CD4-positive, alpha-beta memory T cell (primary cell): ENCODE measurements around the gene ACAN. TPM values are rescaled to one million over a fixed set of nuclear protein-coding genes. Genes with fewer than 3 reads are reported as not detected.
A peak's percentile ranks its signal among the peaks of the same experiment; 100 is the strongest.

ENCODE experiments used
- CTCF ChIA-PET: fragments of 350-600 bp; sonication (Branson Sonifier 250); formaldehyde crosslinking; loops from one replicate; lab custom pipeline; 2021; ENCODE audit warnings: inconsistent platforms; ENCODE audit not compliant: partially characterized antibody; lab: Charles Lee
- POLR2A ChIA-PET: fragments of 350-600 bp; sonication (Branson Sonifier 250); formaldehyde crosslinking; loops from one replicate; lab custom pipeline; 2021; ENCODE audit not compliant: partially characterized antibody; lab: Charles Lee
- DNase-seq, 5 donors: peaks; one replicate each; pipeline versions ENCODE4 v3.0.0 to v3.0.0-alpha.2; 2020 to 2022; ENCODE audit warnings: mixed read lengths in 1 of 5
- H3K27ac ChIP-seq: one replicate; pipeline ENCODE4 v1.7.0; 2013; ENCODE audit warnings: low read depth, low read length
- H3K27me3 ChIP-seq: 2 replicates; pipeline ENCODE4 v1.7.0; 2013; ENCODE audit warnings: mild to moderate bottlenecking, low read length, moderate library complexity; ENCODE audit not compliant: insufficient read depth
- H3K36me3 ChIP-seq: 2 replicates; pipeline ENCODE4 v1.7.0; 2013; ENCODE audit warnings: mild to moderate bottlenecking, low read length, moderate library complexity; ENCODE audit not compliant: insufficient read depth
- H3K4me1 ChIP-seq: 2 replicates; pipeline ENCODE4 v1.7.0; 2013; ENCODE audit warnings: mild to moderate bottlenecking, low read length, moderate library complexity; ENCODE audit not compliant: insufficient read depth
- H3K4me3 ChIP-seq, 2 donors: one replicate each; pipeline ENCODE4 v1.7.0; 2013; ENCODE audit warnings: low read length in 2 of 2, mild to moderate bottlenecking in 1 of 2
- H3K9me3 ChIP-seq, 2 donors: one replicate each; pipeline ENCODE4 v1.7.0; 2013; ENCODE audit warnings: low read length in 2 of 2, control low read depth in 1 of 2; ENCODE audit not compliant: control insufficient read depth in 1 of 2
- H3K27ac Mint-ChIP-seq, 7 donors: one replicate each; pipeline ENCODE4 v1.8.0; 2020 to 2021; ENCODE audit warnings: mixed read lengths in 7 of 7, mild to moderate bottlenecking in 6 of 7, inconsistent platforms in 3 of 7, moderate library complexity in 3 of 7
- H3K27me3 Mint-ChIP-seq, 2 donors: one replicate each; pipeline ENCODE4 v1.8.0; 2020 to 2021; ENCODE audit warnings: mixed read lengths in 2 of 2
- H3K36me3 Mint-ChIP-seq, 2 donors: one replicate each; pipeline ENCODE4 v1.8.0; 2020 to 2021; ENCODE audit warnings: mixed read lengths in 2 of 2, inconsistent platforms in 1 of 2, mild to moderate bottlenecking in 1 of 2
- H3K4me1 Mint-ChIP-seq, 4 donors: one replicate each; pipeline ENCODE4 v1.8.0; 2020 to 2021; ENCODE audit warnings: mixed read lengths in 4 of 4, mild to moderate bottlenecking in 1 of 4
- H3K4me3 Mint-ChIP-seq, 8 donors: one replicate each; pipeline ENCODE4 v1.8.0; 2020 to 2021; ENCODE audit warnings: mixed read lengths in 8 of 8, mild to moderate bottlenecking in 7 of 8, moderate library complexity in 6 of 8, inconsistent platforms in 3 of 8
- H3K9me3 Mint-ChIP-seq, 8 donors: one replicate each; pipeline ENCODE4 v1.8.0; 2020 to 2021; ENCODE audit warnings: mixed read lengths in 8 of 8, mild to moderate bottlenecking in 5 of 8, inconsistent platforms in 3 of 8, moderate library complexity in 1 of 8
- intact Hi-C: fragments of 100-400 bp; cut with micrococcal nuclease; formaldehyde crosslinking; loops from one replicate; pipeline ENCODE4 v1.15.1; 2023
- polyA plus RNA-seq, 2 donors: library from polyadenylated mRNA; unstranded; fragments of 300-500 nt; fragmentation: Illumina TruSeq; gene quantifications; one replicate each; pipeline ENCODE4 v1.2.3, GENCODE V29; 2021
- total RNA-seq, 2 experiments: library from RNA; stranded (reverse); gene quantifications; one replicate each; pipeline ENCODE4 v1.2.3, GENCODE V29; 2021

ACAN gene
- total and polyA plus RNA-seq, 4 experiments from 2014 or later = 0.02 TPM; not detected in 3

- Mint-ChIP-seq H3K27ac (peak overlapping the region; percentile 94 to 98 (median 96)), H3K4me1 (peaks cover 27 to 65% (median 47%) of the 10 kb centered on the region in 4 donors), H3K4me3 (peak overlapping the region; percentile 25 to 81 (median 58)), H3K9me3 (no peaks in the 10 kb centered on the region), H3K36me3 (peaks cover 7 to 11% of the 10 kb centered on the region in 2 donors), H3K27me3 (no peaks in the 10 kb centered on the region)
- Histone ChIP-seq H3K4me3 (peak overlapping the region in 1 of 2 donors; percentile 13), H3K4me1 (peaks cover 38% of the 10 kb centered on the region), H3K9me3 (no peaks in the 10 kb centered on the region), H3K27ac (peak overlapping the region; percentile 77), H3K36me3 (peaks cover 8% of the 10 kb centered on the region), H3K27me3 (no peaks in the 10 kb centered on the region)
- intact Hi-C loops = loop anchor here (1.0 to 5.0 kb wide), 9 partner anchors 9 to 437 kb away; partner anchors contain the start of genes DET1, MFGE8, MRPL46 and MRPS11
- ChIA-PET CTCF (interaction anchor here (0.5 to 7.1 kb wide), 53 partner anchors 11 to 438 kb away, joined by 3 to 171 read pairs (median 6); partner anchors contain the start of genes ABHD2, HAPLN3, ISG20 and MFGE8), POLR2A (interaction anchor here (0.6 to 3.8 kb wide), 19 partner anchors 9 to 284 kb away, joined by 3 to 78 read pairs (median 4); partner anchors contain the start of genes ABHD2, AEN, HAPLN3 and ISG20)
- DNase-seq = peak; percentile 94 to 99 (median 97)
These were observed 101.5 kb downstream of the ACAN start for GRCh38 chr15:88904624-88905327.

- DNase-seq = no peak
- Histone ChIP-seq H3K4me1 (peaks cover 38% of the 10 kb centered on the region), H3K27ac (peak overlapping the region; percentile 41), H3K27me3 (no peaks in the 10 kb centered on the region), H3K9me3 (no peaks in the 10 kb centered on the region), H3K4me3 (no peak overlapping the region), H3K36me3 (peaks cover 8% of the 10 kb centered on the region)
- H3K36me3 Mint-ChIP-seq = peaks cover 10 to 11% of the 10 kb centered on the region in 2 donors
- no peaks in the 10 kb centered on the region for H3K9me3 Mint-ChIP-seq
- no peaks in the 10 kb centered on the region for H3K27me3 Mint-ChIP-seq
- ChIA-PET CTCF (interaction anchor here (0.7 to 7.1 kb wide), 36 partner anchors 10 to 301 kb away, joined by 3 to 171 read pairs (median 8); partner anchors contain the start of genes ABHD2, HAPLN3, ISG20 and MFGE8), POLR2A (interaction anchor here (0.8 to 3.8 kb wide), 9 partner anchors 8 to 284 kb away, joined by 3 to 78 read pairs (median 4); partner anchors contain the start of genes AEN, HAPLN3, ISG20 and MFGE8)
- intact Hi-C loops = loop anchor here (2.0 kb wide), 2 partner anchors 223 to 283 kb away; no protein-coding TSS in a partner anchor
- peaks cover 27 to 72% (median 51%) of the 10 kb centered on the region in 4 donors for H3K4me1 Mint-ChIP-seq
- H3K4me3 Mint-ChIP-seq = no peak overlapping the region
- H3K27ac Mint-ChIP-seq = peak overlapping the region; percentile 94 to 98 (median 96)
These were observed 102.3 kb downstream of the ACAN start for GRCh38 chr15:88905576-88905975.

- Histone ChIP-seq H3K27ac (no peak overlapping the region), H3K36me3 (peaks cover 8% of the 10 kb centered on the region), H3K4me1 (peaks cover 38% of the 10 kb centered on the region), H3K9me3 (no peaks in the 10 kb centered on the region), H3K27me3 (no peaks in the 10 kb centered on the region), H3K4me3 (no peak overlapping the region)
- no peak for DNase-seq
- no peaks in the 10 kb centered on the region for H3K9me3 Mint-ChIP-seq
- peaks cover 9 to 10% of the 10 kb centered on the region in 2 donors for H3K36me3 Mint-ChIP-seq
- POLR2A ChIA-PET = interaction anchor here (1.9 to 3.8 kb wide), 2 partner anchors 12 to 268 kb away, joined by 11 to 78 read pairs; partner anchors contain the start of genes HAPLN3 and ISG20
- H3K27me3 Mint-ChIP-seq = no peaks in the 10 kb centered on the region
- peak overlapping the region; percentile 94 to 98 (median 96) for H3K27ac Mint-ChIP-seq
- intact Hi-C loops = no loop called here
- H3K4me3 Mint-ChIP-seq = no peak overlapping the region
- peaks cover 26 to 72% (median 46%) of the 10 kb centered on the region in 4 donors for H3K4me1 Mint-ChIP-seq
- CTCF ChIA-PET = interaction anchor here (1.3 to 7.1 kb wide), 13 partner anchors 12 to 271 kb away, joined by 3 to 171 read pairs (median 33); partner anchors contain the start of genes ABHD2 and HAPLN3
These were observed 102.9 kb downstream of the ACAN start for GRCh38 chr15:88906130-88906529.

- Mint-ChIP-seq H3K27ac (peak overlapping the region in 5 of 7 donors; percentile 50 to 98 (median 94)), H3K4me3 (no peak overlapping the region), H3K27me3 (no peaks in the 10 kb centered on the region), H3K9me3 (no peaks in the 10 kb centered on the region), H3K4me1 (peaks cover 26 to 69% (median 45%) of the 10 kb centered on the region in 4 donors), H3K36me3 (peaks cover 8 to 10% of the 10 kb centered on the region in 2 donors)
- ChIA-PET CTCF (interaction anchor here (2.3 to 7.1 kb wide), 4 partner anchors 12 to 113 kb away, joined by 33 to 171 read pairs (median 82); partner anchors contain the start of gene HAPLN3), POLR2A (no interaction called here)
- Histone ChIP-seq H3K4me1 (peaks cover 38% of the 10 kb centered on the region), H3K9me3 (no peaks in the 10 kb centered on the region), H3K27ac (no peak overlapping the region), H3K36me3 (peaks cover 8% of the 10 kb centered on the region), H3K4me3 (no peak overlapping the region), H3K27me3 (no peaks in the 10 kb centered on the region)
- intact Hi-C loops = no loop called here
- no peak for DNase-seq
These were observed 103.3 kb downstream of the ACAN start for GRCh38 chr15:88906551-88906950.

- Mint-ChIP-seq H3K27ac (peak overlapping the region in 5 of 7 donors; percentile 50 to 79 (median 75)), H3K27me3 (no peaks in the 10 kb centered on the region), H3K4me3 (no peak overlapping the region), H3K36me3 (peaks cover 5 to 7% of the 10 kb centered on the region in 2 donors), H3K4me1 (peaks cover 28 to 70% (median 45%) of the 10 kb centered on the region in 4 donors), H3K9me3 (no peaks in the 10 kb centered on the region)
- DNase-seq = no peak
- peaks cover 8% of the 10 kb centered on the region for H3K36me3 ChIP-seq
- H3K27me3 ChIP-seq = no peaks in the 10 kb centered on the region
- no peak overlapping the region for H3K27ac ChIP-seq
- CTCF ChIA-PET = interaction anchor here (5.9 to 7.1 kb wide), 2 partner anchors 13 to 113 kb away, joined by 106 to 171 read pairs; partner anchors contain the start of gene HAPLN3
- intact Hi-C loops = no loop called here
- H3K4me1 ChIP-seq = peaks cover 43% of the 10 kb centered on the region
- H3K9me3 ChIP-seq = no peaks in the 10 kb centered on the region
- no peak overlapping the region for H3K4me3 ChIP-seq
- POLR2A ChIA-PET = no interaction called here
These were observed 103.9 kb downstream of the ACAN start for GRCh38 chr15:88907111-88907510.

- H3K27me3 Mint-ChIP-seq = no peaks in the 10 kb centered on the region
- H3K36me3 Mint-ChIP-seq = peaks cover 5 to 7% of the 10 kb centered on the region in 2 donors
- Histone ChIP-seq H3K9me3 (no peaks in the 10 kb centered on the region), H3K36me3 (peaks cover 8% of the 10 kb centered on the region), H3K4me3 (no peak overlapping the region), H3K27me3 (no peaks in the 10 kb centered on the region), H3K4me1 (peaks cover 40% of the 10 kb centered on the region), H3K27ac (no peak overlapping the region)
- ChIA-PET CTCF (interaction anchor here (1.0 to 7.1 kb wide), 4 partner anchors 14 to 270 kb away, joined by 4 to 171 read pairs (median 5); partner anchors contain the start of gene HAPLN3), POLR2A (interaction anchor here (0.6 to 1.1 kb wide), 2 partner anchors 182 to 207 kb away, joined by 3 to 4 read pairs; no protein-coding TSS in a partner anchor)
- no peak for DNase-seq
- no peaks in the 10 kb centered on the region for H3K9me3 Mint-ChIP-seq
- H3K4me3 Mint-ChIP-seq = peak overlapping the region in 1 of 8 donors; percentile 63
- intact Hi-C loops = no loop called here
- peaks cover 27 to 64% (median 42%) of the 10 kb centered on the region in 4 donors for H3K4me1 Mint-ChIP-seq
- H3K27ac Mint-ChIP-seq = peak overlapping the region in 6 of 7 donors; percentile 53 to 94 (median 86)
These were observed 104.9 kb downstream of the ACAN start for GRCh38 chr15:88908123-88908522.
